Measurements from ENCODE around the gene CHST13.

CHST13 gene

DNA sequence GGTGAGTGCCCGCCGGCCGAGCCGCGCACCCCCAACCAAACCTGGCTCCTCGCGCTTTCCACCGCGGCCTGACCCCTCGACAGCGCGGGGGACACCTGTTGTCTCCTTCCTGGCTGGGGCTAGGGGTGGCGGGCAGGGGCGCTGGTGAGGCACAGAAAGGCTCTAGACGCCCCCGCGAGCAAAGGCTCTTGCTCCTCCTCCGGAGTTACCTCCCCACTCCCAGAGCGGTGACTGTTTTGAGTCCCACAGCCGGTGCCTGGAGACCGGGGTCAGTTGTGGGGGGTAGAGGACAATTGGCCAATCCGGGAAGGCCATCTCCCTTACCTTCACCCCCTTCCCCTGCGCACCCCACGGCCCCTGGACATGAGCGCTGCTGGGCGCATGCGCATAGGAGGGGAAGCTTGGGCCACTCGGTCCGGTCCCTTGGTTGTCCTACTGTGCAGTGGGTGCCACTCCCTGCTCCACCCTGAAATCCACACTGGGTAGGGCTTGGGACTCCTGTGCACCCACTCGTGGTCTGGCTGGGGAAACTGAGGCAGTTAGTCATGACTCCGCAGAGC lies 554 bp downstream of the CHST13 start:
- no peaks in the 10 kb centered on the region for H3K9me3 ChIP-seq (ENCODE audit: insufficient read depth, low read length, severe bottlenecking)
- DNase-seq, result no peak
- H2AFZ ChIP-seq (ENCODE audit: low read depth, low read length), result no peak overlapping the region
- no peaks in the 10 kb centered on the region for H3K79me2 ChIP-seq (ENCODE audit: insufficient read depth, low read length)
- no peak for TF ChIP-seq EZH2 (IDR thresholded peaks at IDR 0.05; ENCODE audit: borderline replicate concordance, low read depth, low read length, severe bottlenecking)
- TF ChIP-seq, protein P1, sequence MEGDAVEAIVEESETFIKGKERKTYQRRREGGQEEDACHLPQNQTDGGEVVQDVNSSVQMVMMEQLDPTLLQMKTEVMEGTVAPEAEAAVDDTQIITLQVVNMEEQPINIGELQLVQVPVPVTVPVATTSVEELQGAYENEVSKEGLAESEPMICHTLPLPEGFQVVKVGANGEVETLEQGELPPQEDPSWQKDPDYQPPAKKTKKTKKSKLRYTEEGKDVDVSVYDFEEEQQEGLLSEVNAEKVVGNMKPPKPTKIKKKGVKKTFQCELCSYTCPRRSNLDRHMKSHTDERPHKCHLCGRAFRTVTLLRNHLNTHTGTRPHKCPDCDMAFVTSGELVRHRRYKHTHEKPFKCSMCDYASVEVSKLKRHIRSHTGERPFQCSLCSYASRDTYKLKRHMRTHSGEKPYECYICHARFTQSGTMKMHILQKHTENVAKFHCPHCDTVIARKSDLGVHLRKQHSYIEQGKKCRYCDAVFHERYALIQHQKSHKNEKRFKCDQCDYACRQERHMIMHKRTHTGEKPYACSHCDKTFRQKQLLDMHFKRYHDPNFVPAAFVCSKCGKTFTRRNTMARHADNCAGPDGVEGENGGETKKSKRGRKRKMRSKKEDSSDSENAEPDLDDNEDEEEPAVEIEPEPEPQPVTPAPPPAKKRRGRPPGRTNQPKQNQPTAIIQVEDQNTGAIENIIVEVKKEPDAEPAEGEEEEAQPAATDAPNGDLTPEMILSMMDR (IDR thresholded peaks at IDR 0.05; ENCODE audit: borderline replicate concordance, extremely low read depth, low read length, poor library complexity, severe bottlenecking), result no peak
- H3K27me3 ChIP-seq (ENCODE audit: insufficient read depth, low read length, poor library complexity), result no peaks in the 10 kb centered on the region
- H3K9ac ChIP-seq (ENCODE audit: low read depth, low read length), result no peak overlapping the region
- no peak overlapping the region for H3K27ac ChIP-seq (ENCODE audit: low read length)
- H3K4me1 ChIP-seq (ENCODE audit: insufficient read depth, low read length), result peaks cover 2% of the 10 kb centered on the region
- no peak for ATAC-seq (ENCODE audit: insufficient read depth, low read depth)
- no peaks in the 10 kb centered on the region for H4K20me1 ChIP-seq (ENCODE audit: insufficient read depth, low read length)
- no peaks in the 10 kb centered on the region for H3K36me3 ChIP-seq (ENCODE audit: insufficient read depth, low read length)
- H3K4me2 ChIP-seq (ENCODE audit: insufficient read depth, low read length), result no peak overlapping the region
- no peak overlapping the region for H3K4me3 ChIP-seq (ENCODE audit: low read depth in 1 of 2, low read length in 2 of 2)

DNA sequence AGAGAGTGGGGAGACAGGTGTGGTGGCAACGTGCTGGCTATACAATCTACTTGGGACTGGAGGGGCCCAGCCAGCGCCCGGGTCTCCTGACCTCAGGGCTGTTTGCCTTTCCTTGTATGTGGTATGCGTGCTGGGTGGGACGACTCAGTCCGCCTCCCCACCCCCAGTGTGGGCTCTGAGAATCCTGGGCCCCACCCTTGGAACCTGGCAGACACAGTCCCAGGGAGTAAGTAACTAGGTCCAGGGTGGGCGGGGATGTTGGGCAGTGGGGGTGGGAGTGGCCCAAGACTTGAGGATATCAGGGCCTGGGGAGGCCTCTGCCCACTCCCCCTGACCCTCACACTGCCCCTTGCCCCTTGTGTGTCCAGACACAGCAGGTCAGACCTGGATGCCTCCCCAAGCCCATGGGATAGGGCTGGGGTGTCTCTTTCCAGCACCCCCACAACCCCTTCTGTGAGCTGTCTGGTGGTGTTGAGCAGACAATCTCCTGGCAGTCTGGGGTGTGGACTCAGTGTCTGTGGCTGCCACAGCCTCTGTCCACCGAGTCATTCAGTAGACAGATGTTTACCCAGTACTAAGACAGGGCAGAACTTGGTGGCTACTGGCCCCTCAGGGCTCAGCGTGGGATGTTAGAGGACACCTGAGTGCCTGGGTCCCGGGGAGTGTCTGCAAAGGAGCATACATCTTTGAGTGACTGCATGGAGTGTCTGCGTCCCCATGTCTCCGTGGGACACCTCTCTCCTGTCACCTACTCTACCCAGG lies 1.3 kb downstream of the CHST13 start:
- no peaks in the 10 kb centered on the region for H4K20me1 ChIP-seq (ENCODE audit: insufficient read depth, low read length)
- H2AFZ ChIP-seq (ENCODE audit: low read depth, low read length), result no peak overlapping the region
- H3K9ac ChIP-seq (ENCODE audit: low read depth, low read length), result no peak overlapping the region
- no peak overlapping the region for H3K4me3 ChIP-seq (ENCODE audit: low read depth in 1 of 2, low read length in 2 of 2)
- H3K9me3 ChIP-seq (ENCODE audit: insufficient read depth, low read length, severe bottlenecking), result no peaks in the 10 kb centered on the region
- DNase-seq (no peak), ATAC-seq (ENCODE audit: insufficient read depth, low read depth) (no peak)
- no peaks in the 10 kb centered on the region for H3K4me1 ChIP-seq (ENCODE audit: insufficient read depth, low read length)
- H3K4me2 ChIP-seq (ENCODE audit: insufficient read depth, low read length), result no peak overlapping the region
- no peaks in the 10 kb centered on the region for H3K27me3 ChIP-seq (ENCODE audit: insufficient read depth, low read length, poor library complexity)
- no peaks in the 10 kb centered on the region for H3K36me3 ChIP-seq (ENCODE audit: insufficient read depth, low read length)
- TF ChIP-seq, protein P1 (IDR thresholded peaks at IDR 0.05; ENCODE audit: borderline replicate concordance, extremely low read depth, low read length, poor library complexity, severe bottlenecking), result no peak
- TF ChIP-seq EZH2 (IDR thresholded peaks at IDR 0.05; ENCODE audit: borderline replicate concordance, low read depth, low read length, severe bottlenecking), result no peak
- H3K79me2 ChIP-seq (ENCODE audit: insufficient read depth, low read length), result no peaks in the 10 kb centered on the region
- no peak overlapping the region for H3K27ac ChIP-seq (ENCODE audit: low read length)

DNA sequence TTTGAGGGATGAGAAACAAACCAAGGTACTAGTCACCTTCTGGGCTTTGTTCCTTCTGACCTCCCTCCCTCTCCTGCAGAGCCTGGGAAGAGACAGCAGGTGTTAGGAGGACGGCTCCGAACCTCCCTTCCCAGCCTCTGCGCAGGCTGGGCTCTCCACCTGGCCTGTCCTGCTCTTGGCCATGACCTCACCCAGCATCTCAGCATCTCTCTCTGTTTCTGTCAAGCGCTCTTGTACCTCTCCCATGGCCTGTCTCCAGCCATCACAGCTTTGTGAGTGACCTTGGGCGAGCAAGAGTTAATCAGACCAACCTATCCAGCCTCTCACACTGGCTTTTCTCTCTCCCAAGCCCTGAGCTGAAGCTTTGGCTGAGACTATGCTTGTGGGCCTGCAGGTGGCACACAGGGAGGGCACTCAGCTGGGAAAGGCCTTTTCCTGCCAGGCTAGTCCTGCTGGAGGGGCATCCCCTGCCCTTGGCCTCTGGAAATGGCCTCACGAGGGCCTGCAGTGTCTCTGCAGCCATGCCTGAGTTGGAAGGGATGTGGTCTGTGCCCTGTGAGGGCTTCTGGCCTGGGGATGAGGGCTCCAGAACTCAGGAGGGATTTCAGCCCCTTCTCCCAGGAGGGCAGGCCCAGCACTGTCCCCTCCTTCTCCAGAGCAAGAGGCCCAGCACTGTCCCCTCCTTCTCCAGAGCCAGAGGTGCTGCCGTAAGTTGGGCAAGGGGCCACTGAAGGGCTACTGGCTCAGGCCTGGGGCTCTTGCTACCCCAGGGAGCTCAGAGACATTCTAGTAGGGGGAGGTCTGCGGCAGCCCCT lies 2.1 kb downstream of the CHST13 start:
- Histone ChIP-seq H4K20me1 (ENCODE audit: insufficient read depth, low read length) (no peaks in the 10 kb centered on the region), H2AFZ (ENCODE audit: low read depth, low read length) (no peak overlapping the region), H3K4me3 (ENCODE audit: low read depth in 1 of 2, low read length in 2 of 2) (no peak overlapping the region), H3K27me3 (ENCODE audit: insufficient read depth, low read length, poor library complexity) (no peaks in the 10 kb centered on the region), H3K9ac (ENCODE audit: low read depth, low read length) (no peak overlapping the region), H3K79me2 (ENCODE audit: insufficient read depth, low read length) (no peaks in the 10 kb centered on the region), H3K36me3 (ENCODE audit: insufficient read depth, low read length) (no peaks in the 10 kb centered on the region), H3K27ac (ENCODE audit: low read length) (no peak overlapping the region), H3K9me3 (ENCODE audit: insufficient read depth, low read length, severe bottlenecking) (no peaks in the 10 kb centered on the region), H3K4me2 (ENCODE audit: insufficient read depth, low read length) (no peak overlapping the region), H3K4me1 (ENCODE audit: insufficient read depth, low read length) (no peaks in the 10 kb centered on the region)
- TF ChIP-seq, protein P1 (IDR thresholded peaks at IDR 0.05; ENCODE audit: borderline replicate concordance, extremely low read depth, low read length, poor library complexity, severe bottlenecking), result no peak
- no peak for TF ChIP-seq EZH2 (IDR thresholded peaks at IDR 0.05; ENCODE audit: borderline replicate concordance, low read depth, low read length, severe bottlenecking)
- no peak for ATAC-seq (ENCODE audit: insufficient read depth, low read depth)
- DNase-seq, result no peak
